GM12865 (cell line): ENCODE measurements around the gene ITGA11.

Experiments
- DNase-seq: peaks from one replicate; pipeline ENCODE4 v3.0.0; 2010; ENCODE audit warnings: low read depth
- H3K4me3 ChIP-seq: 2 replicates; pipeline ENCODE4 v1.5.1; 2011; ENCODE audit warnings: mild to moderate bottlenecking, low read depth, low read length, control low read depth
- CTCF ChIP-seq: IDR thresholded peaks from 2 replicates; pipeline ENCODE4 v1.5.1; 2011; ENCODE audit warnings: low read length, control low read depth, low read depth, inconsistent platforms; ENCODE audit not compliant: insufficient read depth; ENCODE audit errors: missing control alignments

ITGA11 gene

GRCh38 chr15:68385240-68385561, 46.8 kb downstream of the ITGA11 start:
- no peak for DNase-seq
- no peak for TF ChIP-seq CTCF

GRCh38 chr15:68384451-68385239, 47.3 kb downstream of the ITGA11 start:
- DNase-seq = no peak
- no peak overlapping the region for H3K4me3 ChIP-seq
- no peak for TF ChIP-seq CTCF

More at GRCh38 chr15:68385240-68385561, 46.8 kb downstream of the ITGA11 start:
- no peak overlapping the region for H3K4me3 ChIP-seq

GRCh38 chr15:68383161-68384074, 48.5 kb downstream of the ITGA11 start:
- TF ChIP-seq CTCF = peak; percentile 75
- no peak overlapping the region for H3K4me3 ChIP-seq
- DNase-seq = peak; percentile 79

GRCh38 chr15:68382286-68383007, 49.5 kb downstream of the ITGA11 start:
- no peak overlapping the region for H3K4me3 ChIP-seq
- TF ChIP-seq CTCF = no peak
- DNase-seq = no peak

- no peak overlapping the region for H3K4me3 ChIP-seq
- TF ChIP-seq CTCF = no peak
- no peak for DNase-seq
Observed at GRCh38 chr15:68380456-68380855, 51.5 kb downstream of the ITGA11 start.

- H3K4me3 ChIP-seq = no peak overlapping the region
- no peak for DNase-seq
- no peak for TF ChIP-seq CTCF
Observed at GRCh38 chr15:68379759-68380290, 52.1 kb downstream of the ITGA11 start.
